ENCODE measurements around the gene ZFP36L2.

DNA sequence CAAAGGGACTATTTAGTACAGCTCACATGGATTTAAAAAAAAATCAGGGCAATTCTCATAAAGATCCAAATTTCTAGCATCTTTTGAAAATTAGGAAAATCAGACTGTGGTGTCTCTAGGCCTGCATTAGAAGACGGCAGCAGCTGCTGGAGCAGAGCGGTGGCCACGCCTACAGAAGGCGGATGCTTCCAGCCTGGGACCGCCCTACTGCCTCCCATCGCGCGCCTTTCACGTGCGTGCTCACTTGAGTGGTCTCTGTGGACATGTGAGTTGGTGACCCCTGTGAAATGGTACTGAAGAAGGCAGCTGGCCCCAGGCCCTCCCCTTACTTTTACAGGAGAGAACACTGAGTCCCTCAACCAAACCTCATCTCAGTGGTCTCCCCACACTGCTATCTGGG is 15.2 kb upstream of the ZFP36L2 start:
- TF ChIP-seq ZC3H11A (IDR thresholded peaks at IDR 0.05) (no peak), JUNB (IDR thresholded peaks at IDR 0.05) (no peak), NPAS2 (CRISPR knock-in tag; IDR thresholded peaks at IDR 0.05; ENCODE audit: borderline replicate concordance) (no peak), EP300 (IDR thresholded peaks at IDR 0.05) (no peak), HMGXB4 (CRISPR knock-in tag; IDR thresholded peaks at IDR 0.05; ENCODE audit: borderline replicate concordance) (no peak), MAX (IDR thresholded peaks at IDR 0.05) (no peak)
- TF ChIP-seq, protein P1, sequence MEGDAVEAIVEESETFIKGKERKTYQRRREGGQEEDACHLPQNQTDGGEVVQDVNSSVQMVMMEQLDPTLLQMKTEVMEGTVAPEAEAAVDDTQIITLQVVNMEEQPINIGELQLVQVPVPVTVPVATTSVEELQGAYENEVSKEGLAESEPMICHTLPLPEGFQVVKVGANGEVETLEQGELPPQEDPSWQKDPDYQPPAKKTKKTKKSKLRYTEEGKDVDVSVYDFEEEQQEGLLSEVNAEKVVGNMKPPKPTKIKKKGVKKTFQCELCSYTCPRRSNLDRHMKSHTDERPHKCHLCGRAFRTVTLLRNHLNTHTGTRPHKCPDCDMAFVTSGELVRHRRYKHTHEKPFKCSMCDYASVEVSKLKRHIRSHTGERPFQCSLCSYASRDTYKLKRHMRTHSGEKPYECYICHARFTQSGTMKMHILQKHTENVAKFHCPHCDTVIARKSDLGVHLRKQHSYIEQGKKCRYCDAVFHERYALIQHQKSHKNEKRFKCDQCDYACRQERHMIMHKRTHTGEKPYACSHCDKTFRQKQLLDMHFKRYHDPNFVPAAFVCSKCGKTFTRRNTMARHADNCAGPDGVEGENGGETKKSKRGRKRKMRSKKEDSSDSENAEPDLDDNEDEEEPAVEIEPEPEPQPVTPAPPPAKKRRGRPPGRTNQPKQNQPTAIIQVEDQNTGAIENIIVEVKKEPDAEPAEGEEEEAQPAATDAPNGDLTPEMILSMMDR (IDR thresholded peaks at IDR 0.05): no peak

Data from A549 (cell line).